Measurements from ENCODE around the gene GPR137B.
"Not testable (repeated sequence)": the region's sequence is repeated elsewhere in the genome, so short reads cannot be mapped to it uniquely, and the experiment has no call there.

The GPR137B gene

GRCh38 chr1:236158072-236158471 lies 15.7 kb downstream of the GPR137B start:
- in situ Hi-C loops (cut with MboI; ENCODE audit: low sequenced_read_pairs), result not testable (repeated sequence)

GRCh38 chr1:236158719-236159118 lies 16.4 kb downstream of the GPR137B start:
- in situ Hi-C loops (cut with MboI; ENCODE audit: low sequenced_read_pairs), result no loop called here

- in situ Hi-C loops (cut with MboI; ENCODE audit: low sequenced_read_pairs), result no loop called here
These were observed 17.6 kb downstream of the GPR137B start for GRCh38 chr1:236159704-236160539.

GRCh38 chr1:236160540-236161127 lies 18.3 kb downstream of the GPR137B start:
- in situ Hi-C loops (cut with MboI; ENCODE audit: low sequenced_read_pairs), result no loop called here

- in situ Hi-C loops (cut with MboI; ENCODE audit: low sequenced_read_pairs), result no loop called here
These were observed 18.9 kb downstream of the GPR137B start for GRCh38 chr1:236161230-236161629.

- in situ Hi-C loops (cut with MboI; ENCODE audit: low sequenced_read_pairs), result not testable (repeated sequence)
These were observed 19.4 kb downstream of the GPR137B start for GRCh38 chr1:236161755-236162154.

GRCh38 chr1:236163463-236164153 lies 21.3 kb downstream of the GPR137B start:
- in situ Hi-C loops (cut with MboI; ENCODE audit: low sequenced_read_pairs), result no loop called here

GRCh38 chr1:236164273-236164672 lies 21.9 kb downstream of the GPR137B start:
- in situ Hi-C loops (cut with MboI; ENCODE audit: low sequenced_read_pairs), result no loop called here

GRCh38 chr1:236165238-236165981 lies 23.1 kb downstream of the GPR137B start:
- in situ Hi-C loops (cut with MboI; ENCODE audit: low sequenced_read_pairs), result no loop called here

GRCh38 chr1:236166041-236166440 lies 23.7 kb downstream of the GPR137B start:
- in situ Hi-C loops (cut with MboI; ENCODE audit: low sequenced_read_pairs), result no loop called here

- in situ Hi-C loops (cut with MboI; ENCODE audit: low sequenced_read_pairs), result no loop called here
These were observed 24.8 kb downstream of the GPR137B start for GRCh38 chr1:236167154-236167553.

GRCh38 chr1:236167578-236167977 lies 25.2 kb downstream of the GPR137B start:
- in situ Hi-C loops (cut with MboI; ENCODE audit: low sequenced_read_pairs), result no loop called here

- in situ Hi-C loops (cut with MboI; ENCODE audit: low sequenced_read_pairs), result no loop called here
These were observed 26.5 kb downstream of the GPR137B start for GRCh38 chr1:236168716-236169429.

- in situ Hi-C loops (cut with MboI; ENCODE audit: low sequenced_read_pairs), result no loop called here
These were observed 29.8 kb downstream of the GPR137B start for GRCh38 chr1:236172041-236172579.

GRCh38 chr1:236173174-236173767 lies 30.9 kb downstream of the GPR137B start:
- in situ Hi-C loops (cut with MboI; ENCODE audit: low sequenced_read_pairs), result no loop called here

GRCh38 chr1:236175642-236176336 lies 33.5 kb downstream of the GPR137B start:
- in situ Hi-C loops (cut with MboI; ENCODE audit: low sequenced_read_pairs), result no loop called here

GRCh38 chr1:236176337-236177336 lies 34.3 kb downstream of the GPR137B start:
- in situ Hi-C loops (cut with MboI; ENCODE audit: low sequenced_read_pairs), result no loop called here

GRCh38 chr1:236179634-236180033 lies 37.3 kb downstream of the GPR137B start:
- in situ Hi-C loops (cut with MboI; ENCODE audit: low sequenced_read_pairs), result no loop called here

Measured in HL-60/S4 treated with retinoic acid at 250 ng/mL for 4 days and 3 days (cell line).